PC-9 (cell line): ENCODE measurements around the gene BACH1. TPM values are rescaled to one million over a fixed set of nuclear protein-coding genes. Genes with fewer than 3 reads are reported as not detected.

ENCODE experiments used
- BruUV-seq: library from RNA; stranded (reverse); fragments of 400-500 nt; replicated peaks from 2 replicates; lab custom pipeline; 2021; lab: Mats Ljungman, UMichigan
- CTCF ChIA-PET: fragments of 300-600 bp; sonication (Branson Sonifier 250); formaldehyde crosslinking; loops from one replicate; lab custom pipeline; 2022; ENCODE audit warnings: antibody characterized with exemption; lab: Charles Lee
- POLR2A ChIA-PET: fragments of 300-600 bp; sonication (Branson Sonifier 250); formaldehyde crosslinking; loops from one replicate; lab custom pipeline; 2022; ENCODE audit warnings: antibody characterized with exemption; ENCODE audit not compliant: unreplicated experiment; lab: Charles Lee
- DNase-seq, 2 experiments: peaks; one replicate each; pipeline versions ENCODE4 v3.0.0 to v3.0.0-alpha.2; 2015 to 2022; ENCODE audit warnings: mixed read lengths in 1 of 2
- H2AFZ ChIP-seq: fragments of 200-600 bp; sonication (generic); 2 replicates; pipeline ENCODE4 v1.8.1; 2017; ENCODE audit warnings: antibody characterized with exemption
- H3F3A ChIP-seq: fragments of 200-600 bp; sonication (generic); 2 replicates; pipeline ENCODE4 v1.8.1; 2017; ENCODE audit warnings: antibody characterized with exemption, mild to moderate bottlenecking, low read depth; ENCODE audit not compliant: insufficient read depth
- H3K27ac ChIP-seq: fragments of 200-600 bp; sonication (generic); 2 replicates; pipeline ENCODE4 v1.6.1; 2016; ENCODE audit warnings: mixed run types
- H3K27me3 ChIP-seq: fragments of 200-600 bp; sonication (generic); 2 replicates; pipeline ENCODE4 v1.6.1; 2016; ENCODE audit warnings: low read depth, mixed run types; ENCODE audit not compliant: insufficient read depth
- H3K36me3 ChIP-seq: fragments of 200-600 bp; sonication (generic); 2 replicates; pipeline ENCODE4 v1.6.1; 2016; ENCODE audit warnings: low read depth, mixed run types
- H3K4me1 ChIP-seq: fragments of 200-600 bp; sonication (generic); replicated peaks from 2 replicates; pipeline ENCODE4 v1.6.1; 2016; ENCODE audit warnings: mixed run types; ENCODE audit not compliant: insufficient read depth
- H3K4me2 ChIP-seq: fragments of 200-600 bp; sonication (generic); 2 replicates; pipeline ENCODE4 v1.6.1; 2017; ENCODE audit warnings: mixed run types
- H3K4me3 ChIP-seq: fragments of 200-600 bp; sonication (generic); 2 replicates; pipeline ENCODE4 v1.6.1; 2016; ENCODE audit warnings: mixed run types
- H3K79me2 ChIP-seq: fragments of 200-600 bp; sonication (generic); 2 replicates; pipeline ENCODE4 v1.6.1; 2017; ENCODE audit warnings: low read depth, mixed run types
- H3K9me2 ChIP-seq: fragments of 200-600 bp; sonication (generic); 2 replicates; pipeline ENCODE4 v1.8.1; 2017; ENCODE audit warnings: mild to moderate bottlenecking; ENCODE audit not compliant: insufficient read depth
- H3K9me3 ChIP-seq: fragments of 200-600 bp; sonication (generic); 2 replicates; pipeline ENCODE4 v1.8.1; 2016; ENCODE audit warnings: low read depth; ENCODE audit not compliant: insufficient read depth
- H4K20me1 ChIP-seq: fragments of 200-600 bp; sonication (generic); 2 replicates; pipeline ENCODE4 v1.8.1; 2017; ENCODE audit not compliant: insufficient read depth
- CTCF ChIP-seq: fragments of 200-600 bp; sonication (generic); conservative IDR thresholded peaks from 2 replicates; pipeline ENCODE4 v1.6.1; 2017; ENCODE audit warnings: mixed run types, antibody characterized with exemption, mild to moderate bottlenecking, moderate library complexity
- EZH2 ChIP-seq: fragments of 200-600 bp; sonication (generic); IDR thresholded peaks from 2 replicates; pipeline ENCODE4 v1.8.0; 2017; ENCODE audit warnings: antibody characterized with exemption, low read depth
- intact Hi-C: fragments of 100-400 bp; cut with micrococcal nuclease; formaldehyde crosslinking; loops from one replicate; pipeline ENCODE4 v1.10.0; 2022; ENCODE audit not compliant: unreplicated experiment
- total RNA-seq: library from RNA; stranded (reverse); gene quantifications from 2 replicates; pipeline ENCODE4 v1.2.3, GENCODE V29; 2021

Gene BACH1
- total RNA-seq, 1 experiment from 2014 or later = 39.9 TPM

GRCh38 chr21:29365661-29366265, 67.0 kb downstream of the BACH1 start:
- no peak overlapping the region for H2AFZ ChIP-seq
- ChIA-PET CTCF (no interaction called here), POLR2A (no interaction called here)
- H3K27me3 ChIP-seq = no peaks in the 10 kb centered on the region
- no TSS peak for BruUV-seq
- no peaks in the 10 kb centered on the region for H3F3A ChIP-seq
- H3K36me3 ChIP-seq = 0 out of 2 replicates have a peak, but pooled peaks cover 7% of the 10 kb centered on the region
- intact Hi-C loops = no loop called here
- H3K27ac ChIP-seq = no peak overlapping the region
- H3K4me1 ChIP-seq = no peaks in the 10 kb centered on the region
- no peaks in the 10 kb centered on the region for H3K9me2 ChIP-seq
- no peaks in the 10 kb centered on the region for H3K79me2 ChIP-seq
- no peak overlapping the region for H3K4me3 ChIP-seq
- no peak overlapping the region for H3K4me2 ChIP-seq
- TF ChIP-seq CTCF (no peak), EZH2 (no peak)
- no peak for DNase-seq
- no peaks in the 10 kb centered on the region for H4K20me1 ChIP-seq
- no peaks in the 10 kb centered on the region for H3K9me3 ChIP-seq

- no TSS peak for BruUV-seq
- H3K4me2 ChIP-seq = no peak overlapping the region
- 0 out of 2 replicates have a peak, but pooled peaks cover 6% of the 10 kb centered on the region for H3K36me3 ChIP-seq
- no peak for TF ChIP-seq EZH2
- TF ChIP-seq CTCF = no peak
- ChIA-PET POLR2A (no interaction called here), CTCF (no interaction called here)
- DNase-seq = no peak
- no peaks in the 10 kb centered on the region for H3K9me2 ChIP-seq
- no peaks in the 10 kb centered on the region for H4K20me1 ChIP-seq
- no peak overlapping the region for H3K27ac ChIP-seq
- no peak overlapping the region for H2AFZ ChIP-seq
- intact Hi-C loops = no loop called here
- no peaks in the 10 kb centered on the region for H3K4me1 ChIP-seq
- no peaks in the 10 kb centered on the region for H3K9me3 ChIP-seq
- H3K27me3 ChIP-seq = no peaks in the 10 kb centered on the region
- H3K79me2 ChIP-seq = no peaks in the 10 kb centered on the region
- no peaks in the 10 kb centered on the region for H3F3A ChIP-seq
- no peak overlapping the region for H3K4me3 ChIP-seq
Measured at GRCh38 chr21:29366532-29366931, 67.8 kb downstream of the BACH1 start.

- intact Hi-C loops = no loop called here
- no TSS peak for BruUV-seq
- no peaks in the 10 kb centered on the region for H3K36me3 ChIP-seq
Measured at GRCh38 chr21:29367335-29367734, 68.6 kb downstream of the BACH1 start.

More at GRCh38 chr21:29367335-29367734, 68.6 kb downstream of the BACH1 start:
- Histone ChIP-seq H3K9me2 (no peaks in the 10 kb centered on the region), H3K9me3 (no peaks in the 10 kb centered on the region), H3K27me3 (no peaks in the 10 kb centered on the region), H4K20me1 (no peaks in the 10 kb centered on the region), H3K4me1 (no peaks in the 10 kb centered on the region), H3K4me2 (no peak overlapping the region), H3K27ac (no peak overlapping the region), H3F3A (no peaks in the 10 kb centered on the region), H2AFZ (no peak overlapping the region), H3K79me2 (no peaks in the 10 kb centered on the region), H3K4me3 (no peak overlapping the region)
- TF ChIP-seq CTCF = no peak
- TF ChIP-seq EZH2 = no peak
- no peak for DNase-seq
- POLR2A ChIA-PET = no interaction called here
- CTCF ChIA-PET = no interaction called here
